Effector memory CD4-positive, alpha-beta T cell (primary cell): ENCODE data around the gene KCND3.

Experiments
- DNase-seq, 3 donors: peaks; one replicate each; pipeline ENCODE4 v3.0.0-alpha.2; 2020
- H3K27ac ChIP-seq: 2 replicates; pipeline ENCODE4 v1.7.0; 2013; ENCODE audit warnings: mild to moderate bottlenecking, low read length, moderate library complexity; ENCODE audit not compliant: insufficient read depth, poor library complexity, severe bottlenecking
- H3K27me3 ChIP-seq: replicated peaks from 2 replicates; pipeline ENCODE4 v1.7.0; 2013; ENCODE audit warnings: mild to moderate bottlenecking, low read length; ENCODE audit not compliant: insufficient read depth, control insufficient read depth, poor library complexity, severe bottlenecking
- H3K36me3 ChIP-seq: 2 replicates; pipeline ENCODE4 v1.7.0; 2013; ENCODE audit warnings: mild to moderate bottlenecking, low read length, moderate library complexity; ENCODE audit not compliant: control insufficient read depth, insufficient read depth
- H3K4me1 ChIP-seq: 2 replicates; pipeline ENCODE4 v1.7.0; 2013; ENCODE audit warnings: low read length, mild to moderate bottlenecking; ENCODE audit not compliant: control insufficient read depth, insufficient read depth, poor library complexity, severe bottlenecking
- H3K4me3 ChIP-seq: 2 replicates; pipeline ENCODE4 v1.7.0; 2013; ENCODE audit warnings: low read length, low read depth, mild to moderate bottlenecking; ENCODE audit not compliant: insufficient read depth, poor library complexity, severe bottlenecking
- H3K9me3 ChIP-seq: 2 replicates; pipeline ENCODE4 v1.7.0; 2013; ENCODE audit warnings: mild to moderate bottlenecking, low read length, moderate library complexity; ENCODE audit not compliant: control insufficient read depth

The KCND3 gene

DNA sequence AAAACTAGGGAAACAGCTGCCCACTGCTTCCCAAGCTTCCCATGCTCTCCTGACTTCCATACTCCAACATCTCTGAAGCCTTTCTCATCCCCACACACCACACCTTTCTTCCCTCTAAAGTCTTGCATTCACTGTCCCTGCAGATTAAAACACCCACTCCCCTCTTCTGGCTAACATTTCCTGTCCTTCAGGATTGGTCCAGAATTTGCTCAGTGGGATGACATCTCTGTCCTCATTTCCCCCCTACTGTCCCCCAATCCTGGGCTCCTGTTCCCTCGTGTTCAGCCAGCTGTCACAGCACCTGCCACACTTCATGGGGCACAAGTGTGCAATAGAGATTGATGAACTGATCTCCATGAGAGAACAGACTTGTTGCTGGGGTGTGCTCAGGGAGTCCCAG lies 82.7 kb downstream of the KCND3 start:
- Histone ChIP-seq H3K4me3 (no peak overlapping the region), H3K27ac (no peak overlapping the region), H3K36me3 (no peaks in the 10 kb centered on the region), H3K9me3 (no peaks in the 10 kb centered on the region), H3K4me1 (no peaks in the 10 kb centered on the region), H3K27me3 (no peaks in the 10 kb centered on the region)
- DNase-seq, result no peak

DNA sequence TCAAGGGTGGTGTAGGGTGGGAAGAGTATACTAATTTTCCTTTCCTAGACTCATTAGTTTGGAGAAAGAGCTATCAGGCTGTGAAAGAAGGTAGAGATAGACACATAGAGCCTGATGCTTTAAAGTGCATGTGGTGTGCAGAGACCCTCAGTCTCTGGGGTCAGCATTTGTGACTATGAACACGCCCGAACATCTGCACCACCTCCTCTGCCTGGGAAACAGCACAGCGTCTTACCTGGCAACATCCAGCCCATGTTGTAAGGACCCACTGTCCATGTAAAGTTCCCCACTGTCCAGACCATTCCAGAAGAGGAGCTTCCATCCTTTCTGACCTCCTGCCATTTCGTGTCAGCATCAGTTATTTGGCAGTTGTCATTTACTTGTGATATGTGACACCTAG lies 83.4 kb downstream of the KCND3 start:
- no peaks in the 10 kb centered on the region for H3K27me3 ChIP-seq

DNA sequence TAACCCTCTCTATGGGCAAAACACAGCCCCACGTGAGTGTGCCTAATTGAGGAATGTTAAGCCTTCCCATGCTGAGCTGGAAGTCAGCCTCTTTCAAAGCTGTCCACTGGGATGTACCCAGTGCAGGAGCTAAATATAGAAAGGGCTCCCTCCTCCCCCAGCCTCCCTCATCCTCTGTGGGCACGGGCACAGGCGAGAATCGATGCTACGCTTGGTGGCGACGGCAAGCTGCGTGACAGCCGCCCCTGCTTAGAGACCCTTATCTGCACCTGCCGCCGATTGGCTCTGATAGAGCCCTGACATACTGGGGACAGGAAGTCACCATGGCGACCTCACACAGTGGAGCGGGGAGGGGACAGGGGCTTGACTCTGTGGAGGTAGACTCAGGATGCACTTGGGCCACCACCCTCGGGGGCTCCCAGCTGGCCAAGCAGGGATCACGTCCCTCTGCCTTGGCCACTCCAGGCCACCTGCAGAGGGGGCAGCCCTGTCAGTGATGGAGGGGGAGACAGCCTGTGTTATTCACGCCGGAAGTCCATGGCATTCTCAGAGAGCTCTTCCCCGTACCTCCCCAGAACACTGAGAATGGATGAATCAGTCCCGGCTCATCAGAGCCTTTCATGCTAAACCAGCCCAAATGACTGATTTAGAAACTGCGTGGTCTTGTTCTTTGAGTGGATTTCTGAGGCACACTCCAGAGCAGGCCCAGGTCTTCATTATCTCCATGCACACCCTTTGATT lies 84.8 kb downstream of the KCND3 start:
- Histone ChIP-seq H3K27ac (no peak overlapping the region), H3K4me1 (no peaks in the 10 kb centered on the region), H3K36me3 (no peaks in the 10 kb centered on the region), H3K9me3 (no peaks in the 10 kb centered on the region), H3K4me3 (no peak overlapping the region), H3K27me3 (no peaks in the 10 kb centered on the region)
- no peak for DNase-seq

More for the DNA sequence above, 83.4 kb downstream of the KCND3 start:
- H3K9me3 ChIP-seq, result no peaks in the 10 kb centered on the region
- H3K4me1 ChIP-seq, result no peaks in the 10 kb centered on the region
- no peak overlapping the region for H3K27ac ChIP-seq
- no peaks in the 10 kb centered on the region for H3K36me3 ChIP-seq
- DNase-seq, result no peak
- no peak overlapping the region for H3K4me3 ChIP-seq

DNA sequence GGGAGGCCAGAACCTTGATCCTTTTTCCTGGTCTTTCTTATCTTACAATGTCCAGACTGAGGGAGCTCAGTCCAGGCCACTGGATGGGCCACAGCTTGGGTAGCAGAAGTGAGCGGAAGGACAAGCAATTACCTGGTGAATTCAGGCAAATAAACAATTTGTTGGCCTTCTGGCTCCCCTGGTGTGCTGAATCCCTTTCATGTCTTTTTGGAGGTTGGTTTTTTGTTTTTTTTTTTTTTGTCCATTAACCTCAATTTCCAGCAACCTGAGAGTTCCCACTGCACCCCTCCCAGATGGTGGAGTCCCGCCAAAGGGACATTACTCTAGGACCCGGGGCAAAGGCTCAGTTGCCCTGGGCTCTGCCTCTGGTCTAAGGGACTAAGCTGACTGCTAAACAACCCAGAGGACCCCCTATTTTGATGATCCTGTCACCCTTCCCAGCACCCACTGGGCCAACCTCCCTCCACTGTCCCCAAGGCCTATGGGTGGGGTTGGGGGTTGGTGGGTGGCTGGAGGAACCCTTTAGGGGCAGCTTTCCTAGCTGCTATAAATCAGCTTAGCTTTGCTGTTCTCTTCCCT lies 85.5 kb downstream of the KCND3 start:
- H3K27me3 ChIP-seq, result no peaks in the 10 kb centered on the region
- H3K36me3 ChIP-seq, result no peaks in the 10 kb centered on the region
- no peak for DNase-seq
- no peaks in the 10 kb centered on the region for H3K4me1 ChIP-seq
- H3K27ac ChIP-seq, result no peak overlapping the region
- H3K4me3 ChIP-seq, result no peak overlapping the region
- H3K9me3 ChIP-seq, result no peaks in the 10 kb centered on the region

DNA sequence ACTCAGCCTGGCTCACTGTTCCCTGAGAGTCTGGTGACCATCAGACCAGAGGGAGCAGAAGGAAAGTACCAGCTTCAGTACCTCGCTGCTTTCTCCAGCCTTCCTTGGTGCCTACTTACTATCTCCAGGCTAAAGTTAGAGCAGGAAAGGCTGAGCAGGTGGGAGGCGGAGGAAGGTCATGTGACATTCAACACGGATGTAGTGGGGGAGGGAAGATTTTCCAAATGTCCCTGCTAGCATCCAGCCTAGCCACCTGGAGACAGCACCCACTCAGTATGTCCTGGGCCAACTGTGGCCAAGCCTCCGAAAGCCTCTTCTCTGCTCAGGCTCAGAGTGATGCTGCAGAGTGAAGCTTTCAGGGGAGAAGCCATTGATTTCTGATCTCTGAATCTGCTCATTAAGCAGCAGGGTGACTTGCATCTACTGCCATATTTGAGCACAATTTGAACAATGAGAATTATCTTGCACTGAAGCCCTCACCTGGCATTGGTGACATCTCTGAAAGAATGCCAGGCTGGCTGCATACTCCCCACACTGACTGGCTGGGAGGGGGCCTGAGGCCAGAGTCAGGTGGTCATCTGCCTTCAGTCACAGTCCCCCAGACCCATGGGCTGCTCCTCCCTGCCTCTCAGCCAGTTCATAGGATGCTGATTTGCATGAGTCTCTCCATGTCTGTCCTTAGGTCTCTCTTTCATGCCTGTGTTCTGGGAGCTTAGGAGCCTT lies 86.2 kb downstream of the KCND3 start:
- H3K9me3 ChIP-seq, result no peaks in the 10 kb centered on the region
- no peak overlapping the region for H3K4me3 ChIP-seq
- no peaks in the 10 kb centered on the region for H3K36me3 ChIP-seq
- H3K27ac ChIP-seq, result no peak overlapping the region
- DNase-seq, result no peak
- no peaks in the 10 kb centered on the region for H3K4me1 ChIP-seq
- no peaks in the 10 kb centered on the region for H3K27me3 ChIP-seq

DNA sequence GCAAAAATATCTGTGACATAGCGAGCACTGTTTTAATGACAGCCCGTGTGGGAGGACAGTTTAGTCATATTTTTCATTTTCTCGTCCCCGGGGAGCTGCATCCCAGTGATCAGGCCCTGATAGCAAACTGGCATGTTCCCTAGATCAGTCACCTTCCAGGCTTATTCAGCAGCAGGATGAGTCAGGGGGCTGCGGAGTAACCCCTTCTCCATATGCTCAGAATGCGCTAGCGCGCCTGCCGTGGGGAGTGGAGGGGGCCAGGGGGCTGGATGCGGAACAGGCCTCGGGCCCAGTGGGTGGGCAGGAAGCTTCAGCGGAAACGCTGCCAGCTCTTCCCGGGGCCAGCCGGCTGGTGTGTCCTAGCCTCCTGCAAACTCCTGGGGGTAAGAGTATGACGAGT lies 94.0 kb downstream of the KCND3 start:
- no peaks in the 10 kb centered on the region for H3K27me3 ChIP-seq
- H3K27ac ChIP-seq, result no peak overlapping the region
- H3K4me3 ChIP-seq, result no peak overlapping the region
- DNase-seq, result no peak
- H3K4me1 ChIP-seq, result no peaks in the 10 kb centered on the region
- H3K36me3 ChIP-seq, result no peaks in the 10 kb centered on the region
- no peaks in the 10 kb centered on the region for H3K9me3 ChIP-seq

DNA sequence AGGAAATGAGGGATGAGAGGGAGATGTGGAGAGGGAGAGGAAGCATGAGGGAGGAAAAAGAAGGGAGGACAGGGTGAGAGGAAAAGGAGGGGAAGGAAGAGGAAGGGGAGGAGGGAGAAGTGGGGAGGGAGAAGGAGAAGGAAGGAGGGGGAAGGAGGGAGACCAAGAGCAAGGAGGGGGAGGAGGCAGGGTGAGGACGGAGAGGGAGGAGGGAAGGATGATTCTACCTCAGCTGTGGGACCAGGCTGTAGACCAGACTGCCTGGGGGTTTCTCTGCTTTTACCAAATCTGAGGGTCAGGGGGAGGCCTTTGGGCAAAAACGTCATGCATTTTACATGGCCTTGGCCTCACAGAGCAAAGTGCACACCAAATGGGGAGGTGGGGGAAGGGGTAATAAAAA lies 94.5 kb downstream of the KCND3 start:
- no peak for DNase-seq
- H3K27ac ChIP-seq, result no peak overlapping the region
- no peaks in the 10 kb centered on the region for H3K9me3 ChIP-seq
- no peak overlapping the region for H3K4me3 ChIP-seq
- H3K27me3 ChIP-seq, result no peaks in the 10 kb centered on the region
- H3K36me3 ChIP-seq, result no peaks in the 10 kb centered on the region
- H3K4me1 ChIP-seq, result no peaks in the 10 kb centered on the region

DNA sequence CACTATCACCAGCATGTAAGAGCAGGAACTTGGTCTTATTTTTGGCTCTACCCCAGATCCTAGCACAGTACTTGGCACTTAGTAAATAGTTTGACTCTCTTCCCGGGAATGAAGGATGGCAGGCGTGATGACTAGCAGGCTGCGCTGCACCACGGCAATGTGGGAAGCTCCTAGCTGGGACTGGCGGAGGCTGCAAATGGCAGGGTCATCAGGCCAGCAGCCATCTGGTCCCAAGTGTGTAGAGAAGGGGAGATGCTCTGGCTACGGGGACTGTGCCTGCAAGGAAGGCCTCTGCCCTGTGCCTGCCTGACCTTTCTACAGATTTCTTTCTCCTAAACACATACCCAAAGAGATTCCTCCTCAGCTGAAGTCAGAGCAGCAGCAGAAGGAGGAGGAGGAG lies 95.0 kb downstream of the KCND3 start:
- no peak for DNase-seq
- Histone ChIP-seq H3K4me3 (no peak overlapping the region), H3K9me3 (no peaks in the 10 kb centered on the region), H3K36me3 (no peaks in the 10 kb centered on the region), H3K4me1 (no peaks in the 10 kb centered on the region), H3K27me3 (no peaks in the 10 kb centered on the region), H3K27ac (no peak overlapping the region)

DNA sequence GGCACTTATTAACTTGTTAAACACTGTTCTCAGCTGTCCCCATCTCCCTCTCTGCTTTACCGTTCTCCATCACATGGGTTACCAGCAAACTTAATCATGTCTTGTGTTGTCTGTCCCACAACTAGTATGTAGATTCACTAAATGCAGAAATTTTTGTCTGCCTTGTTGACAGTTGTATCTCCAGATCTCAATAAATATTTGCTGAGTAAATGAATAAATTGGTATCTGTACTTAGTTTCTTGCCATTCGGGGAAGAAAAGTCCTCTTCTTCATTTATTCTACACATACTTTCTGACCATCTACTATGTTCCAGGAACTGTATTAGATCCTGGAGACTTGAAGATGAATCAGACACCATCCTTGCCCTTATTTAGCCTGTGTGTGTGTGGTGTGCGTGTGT lies 97.9 kb downstream of the KCND3 start:
- H3K27me3 ChIP-seq, result no peaks in the 10 kb centered on the region
- no peak for DNase-seq
- H3K9me3 ChIP-seq, result no peaks in the 10 kb centered on the region
- no peak overlapping the region for H3K4me3 ChIP-seq
- H3K36me3 ChIP-seq, result no peaks in the 10 kb centered on the region
- no peak overlapping the region for H3K27ac ChIP-seq
- H3K4me1 ChIP-seq, result no peaks in the 10 kb centered on the region

DNA sequence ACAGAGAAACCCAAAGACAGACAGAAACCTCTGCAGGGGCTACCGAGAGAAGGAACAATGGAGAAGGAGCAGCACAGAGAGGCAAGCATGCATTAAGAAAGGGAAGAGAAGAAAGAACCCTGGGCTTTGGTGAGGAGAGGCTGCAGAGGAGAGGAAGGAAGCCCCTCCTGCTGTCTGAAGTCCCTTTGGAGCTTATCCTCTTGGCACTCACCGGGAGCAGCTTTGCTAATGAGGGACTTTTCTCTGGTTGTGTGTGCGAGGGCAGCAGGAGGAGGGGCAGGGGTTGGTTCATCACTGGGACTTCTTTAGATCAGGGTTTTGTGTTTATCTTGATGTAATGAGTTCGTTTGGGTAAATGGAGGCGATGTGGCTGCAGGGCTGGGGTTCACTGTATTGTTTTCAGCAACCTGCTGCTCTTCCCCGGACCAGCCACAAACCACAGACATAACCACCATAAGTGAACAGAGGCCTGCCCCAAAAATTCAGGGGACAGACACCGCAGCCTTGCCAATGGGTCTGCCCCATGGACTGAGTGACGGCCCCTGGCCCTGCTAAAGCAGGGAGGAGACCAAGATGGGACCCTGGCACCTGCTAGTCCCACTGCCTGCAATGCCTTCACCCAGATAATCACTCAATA lies 100.6 kb downstream of the KCND3 start:
- H3K27ac ChIP-seq, result no peak overlapping the region
- no peaks in the 10 kb centered on the region for H3K4me1 ChIP-seq
- DNase-seq, result no peak
- H3K36me3 ChIP-seq, result no peaks in the 10 kb centered on the region
- H3K4me3 ChIP-seq, result no peak overlapping the region
- no peaks in the 10 kb centered on the region for H3K27me3 ChIP-seq
- no peaks in the 10 kb centered on the region for H3K9me3 ChIP-seq
